Stimulated activated CD4-positive, alpha-beta T cell treated with anti-CD3 and anti-CD28 coated beads, Interleukin-15, amount 100 ng/mL, for 24 hours (primary cell): Measurements from ENCODE around the gene ABLIM2.

ENCODE experiments used
- DNase-seq: peaks from one replicate; pipeline ENCODE4 v3.0.0-alpha.2; 2020

ABLIM2 gene

DNA sequence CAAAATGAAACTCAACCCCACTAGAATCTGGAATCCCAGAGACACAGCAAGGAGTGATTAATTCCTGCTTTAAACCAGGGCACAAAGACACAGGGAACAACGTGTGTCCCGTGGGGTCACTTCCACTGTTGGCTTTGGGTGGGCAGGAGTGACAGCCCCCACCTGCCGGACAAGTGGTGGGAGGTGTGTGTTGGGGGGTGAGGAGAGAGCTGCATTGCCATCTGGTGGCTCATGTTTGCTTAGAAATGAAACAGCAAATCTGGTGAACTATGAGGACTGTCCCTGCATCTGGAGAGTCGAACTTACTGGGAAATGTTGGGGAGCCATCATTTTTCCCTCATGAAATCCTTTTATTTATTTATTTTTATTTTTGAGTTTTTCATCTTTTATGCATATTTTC, 143.1 kb downstream of the ABLIM2 start:
- DNase-seq: no peak

GRCh38 chr4:8013976-8014726, 144.5 kb downstream of the ABLIM2 start:
- DNase-seq: no peak

DNA sequence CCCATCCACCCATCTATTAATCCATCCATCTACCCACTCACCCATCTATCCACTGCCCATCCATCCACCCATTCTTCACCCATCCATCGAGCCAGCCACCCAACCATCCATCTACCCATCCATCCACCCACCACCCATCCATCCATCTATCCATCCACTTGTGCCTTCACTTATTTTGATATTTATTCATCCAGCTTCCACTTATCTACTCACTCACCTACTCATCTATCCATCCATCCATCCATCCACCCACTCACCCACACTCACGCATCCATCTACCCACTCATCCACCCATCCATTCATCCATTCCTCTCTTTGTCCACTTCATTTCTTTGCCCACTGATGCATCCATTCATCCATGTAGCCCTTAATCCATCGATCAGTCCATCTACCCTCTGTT, 146.1 kb downstream of the ABLIM2 start:
- no peak for DNase-seq

- DNase-seq: no peak
Measured at GRCh38 chr4:8010618-8011017, 148.0 kb downstream of the ABLIM2 start.

- DNase-seq: no peak
Measured at GRCh38 chr4:8009710-8010511, 148.7 kb downstream of the ABLIM2 start.

GRCh38 chr4:8009097-8009496, 149.5 kb downstream of the ABLIM2 start:
- no peak for DNase-seq

DNA sequence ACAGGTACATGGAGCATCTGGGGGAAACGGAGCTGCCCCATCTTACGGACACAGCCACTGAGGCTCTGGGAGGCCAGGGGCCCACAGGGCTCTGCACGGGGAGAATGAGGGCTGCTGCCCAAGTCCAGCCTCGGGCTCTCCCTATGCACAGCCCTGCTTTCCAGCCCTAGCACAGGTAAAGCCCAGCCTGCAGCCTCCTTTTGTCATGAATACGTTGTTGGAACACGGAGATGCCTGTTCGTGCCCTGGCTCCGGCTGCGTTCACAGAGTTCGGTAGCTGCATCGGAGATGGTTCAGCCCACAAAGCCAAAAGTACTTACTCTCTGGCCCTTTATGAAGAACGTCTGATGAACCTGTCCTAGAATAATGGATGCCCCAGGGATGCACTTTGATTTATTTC, 150.2 kb downstream of the ABLIM2 start:
- no peak for DNase-seq

- DNase-seq: no peak
Measured at GRCh38 chr4:8007581-8007980, 151.0 kb downstream of the ABLIM2 start.

- DNase-seq: no peak
Measured at GRCh38 chr4:8006471-8006870, 152.1 kb downstream of the ABLIM2 start.

DNA sequence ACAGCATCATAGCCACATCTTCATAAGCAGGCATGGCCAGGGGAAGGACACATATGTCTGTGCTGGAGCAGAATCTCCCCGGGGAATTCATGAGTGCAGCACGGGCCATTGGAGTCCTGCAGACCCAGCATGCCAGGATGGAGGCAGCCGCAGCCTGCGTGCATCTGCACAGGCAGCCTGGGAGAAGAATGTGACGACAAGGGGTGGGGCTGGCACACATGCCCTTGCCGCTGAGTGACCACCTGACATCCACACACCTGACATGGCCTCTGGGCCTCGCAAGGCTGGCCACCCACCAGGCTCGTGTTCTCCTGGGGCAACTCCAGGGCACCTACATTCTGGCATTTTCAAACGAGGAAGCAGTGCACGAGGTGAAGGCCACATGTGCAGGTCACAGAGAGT, 152.8 kb downstream of the ABLIM2 start:
- DNase-seq: no peak

DNA sequence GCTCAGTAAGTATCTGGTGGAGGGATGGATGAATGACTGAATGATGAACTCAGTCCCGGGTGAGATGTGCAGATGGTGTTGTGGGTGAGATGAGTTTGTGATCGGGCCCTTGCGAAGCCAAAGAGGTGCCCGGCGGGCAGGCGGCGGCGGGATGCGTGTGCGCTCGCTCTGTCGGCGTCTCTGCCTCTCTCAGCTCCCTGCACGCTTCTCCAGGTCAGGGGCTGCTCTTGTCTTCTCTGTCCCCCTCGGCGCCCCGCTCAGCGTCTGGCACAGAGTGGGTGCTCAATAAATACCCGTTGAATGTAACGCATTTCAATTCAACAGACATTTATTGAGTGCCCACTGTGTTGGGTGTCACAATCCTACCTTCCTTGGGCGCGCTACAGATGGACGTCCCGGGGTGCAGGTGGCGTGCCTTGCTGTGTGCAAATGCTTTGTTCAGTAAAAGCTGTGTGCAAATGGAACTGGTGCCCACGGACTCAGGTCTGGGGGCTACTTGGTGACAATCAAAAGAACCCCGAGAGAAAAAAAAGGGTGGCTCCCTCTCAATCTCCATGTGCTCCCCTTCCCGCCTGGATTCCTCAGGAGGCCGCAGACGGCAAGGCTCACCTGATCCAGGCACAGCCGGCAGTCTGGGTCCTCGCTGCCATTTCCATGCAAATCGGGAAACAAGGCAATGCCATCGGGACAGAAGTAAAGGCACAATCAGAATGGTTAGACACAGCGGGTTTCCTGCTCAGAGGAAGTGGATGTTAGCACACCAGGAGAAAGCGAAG, 153.4 kb downstream of the ABLIM2 start:
- no peak for DNase-seq

DNA sequence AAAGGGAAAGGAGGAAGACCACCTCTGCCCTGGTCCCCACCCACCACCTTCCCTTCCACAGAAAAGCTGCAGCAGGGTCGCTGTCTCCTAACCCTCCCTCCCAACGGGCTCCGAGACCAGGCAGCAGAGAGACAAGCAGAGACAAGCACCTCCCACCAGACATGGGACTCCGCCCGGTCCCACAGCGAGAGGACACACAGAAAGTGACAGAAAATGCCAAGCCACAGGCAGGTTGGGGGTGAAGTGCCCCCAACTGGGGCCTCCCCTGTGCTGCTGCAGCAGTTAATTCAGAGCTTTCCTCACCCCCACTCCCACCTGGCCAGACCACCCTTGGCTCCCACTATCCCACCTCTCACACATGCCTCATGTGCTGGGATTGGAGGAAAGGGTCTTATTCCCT, 154.5 kb downstream of the ABLIM2 start:
- DNase-seq: no peak

DNA sequence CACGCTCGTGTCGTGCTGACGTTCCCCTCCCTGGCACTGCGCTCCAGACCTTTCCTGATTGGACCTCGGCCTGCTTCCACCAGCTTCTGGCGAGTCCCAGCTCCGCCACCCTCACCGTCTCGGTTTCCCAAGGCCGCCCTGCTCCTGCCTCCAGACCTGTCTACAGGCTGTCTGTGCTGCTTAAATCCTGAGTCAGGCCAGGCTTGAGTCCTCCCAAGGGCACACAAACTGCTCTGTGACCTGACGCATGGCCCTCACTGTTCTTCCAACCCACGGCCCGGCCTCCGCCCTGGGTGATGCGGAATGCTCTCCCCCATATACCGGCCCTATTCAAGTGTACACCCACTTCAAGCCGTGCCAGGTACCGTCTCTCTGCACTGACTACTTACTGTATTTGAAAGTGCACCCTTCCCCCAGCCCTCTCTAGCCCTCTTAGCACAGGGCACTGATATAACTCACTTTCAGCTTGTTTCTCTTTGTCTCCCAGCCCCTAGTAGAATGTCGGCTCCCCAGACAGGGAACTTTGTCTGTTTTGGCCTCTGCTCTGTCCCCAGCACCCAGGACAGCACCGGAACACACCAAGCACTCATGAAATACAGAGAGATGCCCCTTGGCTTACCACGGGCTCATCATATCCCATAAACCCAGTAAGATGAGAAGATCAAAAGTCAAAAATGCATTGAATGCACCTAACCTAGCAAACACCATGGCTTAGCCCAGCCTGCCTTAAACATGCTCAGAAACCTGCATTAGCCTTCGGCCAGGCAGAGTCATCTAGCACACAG, 155.9 kb downstream of the ABLIM2 start:
- DNase-seq: no peak

DNA sequence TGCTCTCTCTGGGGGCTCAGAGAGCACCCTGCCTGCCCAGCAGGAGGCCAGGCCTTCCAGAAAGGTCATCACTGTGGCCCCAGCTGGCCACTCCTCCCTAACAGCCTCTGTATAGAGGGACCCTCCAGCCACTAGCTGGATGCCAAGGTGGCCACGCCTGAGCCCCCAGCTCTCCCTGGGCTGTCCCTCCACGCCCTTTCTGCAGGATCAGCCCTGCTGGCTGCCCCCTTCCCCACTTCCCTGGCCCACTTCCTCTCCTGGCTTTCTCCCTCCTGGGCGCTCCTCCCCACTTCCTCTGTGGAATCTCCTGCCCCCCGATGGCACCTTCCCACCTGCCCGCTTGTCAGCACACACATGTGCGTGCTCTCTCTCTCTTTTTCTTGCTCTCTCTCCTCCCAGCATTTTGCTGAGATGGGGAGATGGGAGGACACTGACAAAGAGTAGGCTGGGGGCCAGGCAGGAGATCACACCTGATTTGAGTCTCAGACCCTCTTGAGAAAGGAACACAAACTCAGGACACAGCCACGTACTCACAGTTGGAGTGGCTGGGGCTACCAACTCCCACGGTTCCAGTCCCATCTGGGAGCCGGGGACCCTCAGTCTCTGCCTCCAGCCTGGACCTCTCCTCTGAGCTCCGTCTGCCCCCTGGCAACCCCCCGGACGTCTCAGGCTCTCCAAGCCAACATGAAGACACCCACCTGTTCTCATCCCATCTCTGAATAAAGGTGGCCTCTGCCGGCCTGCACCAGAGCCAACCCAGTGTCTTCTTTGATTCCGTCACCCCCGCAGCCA, 156.9 kb downstream of the ABLIM2 start:
- no peak for DNase-seq

- DNase-seq: no peak
Measured at GRCh38 chr4:8000721-8001491, 157.7 kb downstream of the ABLIM2 start.

GRCh38 chr4:8000247-8000646, 158.4 kb downstream of the ABLIM2 start:
- no peak for DNase-seq

- no peak for DNase-seq
Measured at GRCh38 chr4:7999695-8000094, 158.9 kb downstream of the ABLIM2 start.

DNA sequence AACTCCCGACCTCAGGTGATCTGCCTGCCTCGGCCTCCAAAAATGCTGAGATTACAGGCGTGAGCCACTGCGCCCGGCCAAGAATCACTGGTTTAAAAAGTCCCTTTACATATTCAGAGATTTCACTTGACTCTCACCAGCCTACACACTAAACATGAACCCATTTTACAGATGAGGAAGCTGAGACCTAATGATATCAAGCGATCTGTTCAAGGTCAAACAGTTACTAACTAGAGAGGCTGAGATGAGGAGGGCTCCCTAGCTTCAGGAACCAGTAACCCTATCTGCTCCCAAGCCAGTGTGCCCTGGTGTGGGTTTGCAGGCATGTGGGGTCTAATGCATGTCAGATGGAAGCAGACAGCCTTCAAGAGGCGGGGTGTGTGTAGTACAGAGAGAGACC, 159.3 kb downstream of the ABLIM2 start:
- no peak for DNase-seq

GRCh38 chr4:7998447-7998846, 160.2 kb downstream of the ABLIM2 start:
- no peak for DNase-seq

DNA sequence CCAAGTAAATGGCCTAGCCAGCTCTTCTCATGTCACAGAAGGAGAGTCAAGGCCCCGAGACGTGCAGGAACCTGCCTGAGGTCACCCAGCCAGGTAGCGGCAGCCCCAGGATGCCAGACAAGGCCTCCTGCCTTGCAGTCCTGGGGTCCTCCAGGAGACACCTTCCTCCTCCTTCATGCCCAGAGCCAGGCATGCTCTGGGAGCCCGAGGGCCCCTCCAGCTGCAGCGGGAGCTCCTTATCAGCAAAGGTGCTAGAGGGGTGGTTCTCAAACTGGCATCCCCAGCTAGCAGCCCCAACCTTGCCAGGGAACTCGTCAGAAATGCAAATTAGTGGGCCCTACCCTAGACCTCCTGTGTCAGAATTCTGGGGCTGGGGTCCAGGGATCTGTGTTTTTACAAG, 162.7 kb downstream of the ABLIM2 start:
- DNase-seq: no peak

- no peak for DNase-seq
Measured at GRCh38 chr4:7995135-7995534, 163.5 kb downstream of the ABLIM2 start.
